HG03175 (cell line): ENCODE results near the gene MPRIP.

Experiments used
- ATAC-seq: cut with Tn5 transposase; IDR thresholded peaks from one replicate; pipeline ENCODE4 v1.9.1; 2021; ENCODE audit warnings: mild to moderate bottlenecking, moderate library complexity; ENCODE audit not compliant: unreplicated experiment

Gene MPRIP

GRCh38 chr17:17201907-17202306 is 159.7 kb downstream of the MPRIP start:
- no peak for ATAC-seq

GRCh38 chr17:17203173-17203730 is 161.0 kb downstream of the MPRIP start:
- no peak for ATAC-seq

- no peak for ATAC-seq
Observed at GRCh38 chr17:17204041-17204591, 161.9 kb downstream of the MPRIP start.

- no peak for ATAC-seq
Observed at GRCh38 chr17:17204635-17205231, 162.5 kb downstream of the MPRIP start.

GRCh38 chr17:17205368-17206123 is 163.3 kb downstream of the MPRIP start:
- ATAC-seq: no peak

- ATAC-seq: no peak
Observed at GRCh38 chr17:17206124-17206912, 164.1 kb downstream of the MPRIP start, which contains the start of gene PLD6. TSS of gene PLD6 (minus strand) at chr17:17206333. CDS start at chr17:17206286, 47 bp downstream.

- ATAC-seq: no peak
Observed at GRCh38 chr17:17206913-17207335, 164.7 kb downstream of the MPRIP start.

GRCh38 chr17:17207998-17208397 is 165.7 kb downstream of the MPRIP start:
- no peak for ATAC-seq

- ATAC-seq: no peak
Observed at GRCh38 chr17:17213775-17214174, 171.5 kb downstream of the MPRIP start.

- no peak for ATAC-seq
Observed at GRCh38 chr17:17214646-17215436, 172.6 kb downstream of the MPRIP start.

- ATAC-seq: no peak
Observed at GRCh38 chr17:17215575-17215974, 173.3 kb downstream of the MPRIP start.

- no peak for ATAC-seq
Observed at GRCh38 chr17:17216236-17216635, 174.0 kb downstream of the MPRIP start.

- ATAC-seq: no peak
Observed at GRCh38 chr17:17216776-17217175, 174.5 kb downstream of the MPRIP start.

GRCh38 chr17:17217995-17218394 is 175.7 kb downstream of the MPRIP start:
- ATAC-seq: no peak

- no peak for ATAC-seq
Observed at GRCh38 chr17:17220529-17220928, 178.3 kb downstream of the MPRIP start.

- ATAC-seq: no peak
Observed at GRCh38 chr17:17221329-17221728, 179.1 kb downstream of the MPRIP start.

- no peak for ATAC-seq
Observed at GRCh38 chr17:17223736-17224135, 181.5 kb downstream of the MPRIP start.

GRCh38 chr17:17224137-17224536 is 181.9 kb downstream of the MPRIP start:
- no peak for ATAC-seq

- ATAC-seq: no peak
Observed at GRCh38 chr17:17225901-17226300, 183.6 kb downstream of the MPRIP start.
